ENCODE measurements around the gene ANKMY1. TPM values are rescaled to one million over a fixed set of nuclear protein-coding genes. Genes with fewer than 3 reads are reported as not detected.
A peak's percentile ranks its signal among the peaks of the same experiment; 100 is the strongest.

The ANKMY1 gene
- total and polyA plus RNA-seq, 2 of the 13 experiments (the other 11 are each of a cell fraction or from before 2014, with no cell fraction given), result 11.7 to 18.8 TPM

DNA sequence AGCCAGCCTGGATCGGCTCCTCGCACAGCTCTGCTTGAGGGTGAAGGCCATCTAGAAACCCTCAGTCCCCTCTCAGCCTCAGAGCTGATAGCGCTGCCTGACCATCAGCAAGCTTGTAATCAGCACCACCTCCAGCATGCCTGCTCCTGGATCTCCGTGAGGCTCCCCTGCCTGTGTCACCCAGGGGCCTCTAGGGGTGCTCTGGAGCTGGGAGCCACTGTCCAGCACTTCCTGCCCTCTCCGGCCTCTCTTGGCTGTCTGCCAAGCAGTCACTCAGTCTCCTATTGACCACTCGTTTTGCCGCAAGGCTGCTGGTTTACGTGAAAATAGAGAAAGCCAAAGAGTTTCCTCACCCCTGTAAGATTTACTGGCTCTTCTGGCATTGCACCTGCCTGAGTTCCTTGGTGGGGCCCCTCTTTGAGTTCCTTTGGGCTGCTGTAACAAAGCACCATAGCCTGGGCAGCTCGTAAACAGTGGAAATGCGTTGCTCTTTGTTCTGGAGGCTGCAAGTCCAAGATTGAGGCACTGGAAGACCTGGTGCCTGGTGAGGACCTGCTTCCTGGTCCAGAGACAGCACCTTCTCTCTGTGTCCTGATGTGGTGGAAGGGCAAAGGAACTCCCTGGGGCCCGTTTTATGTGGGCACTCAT is 46.6 kb upstream of the ANKMY1 start (continued):
- TF ChIP-seq, protein P1, sequence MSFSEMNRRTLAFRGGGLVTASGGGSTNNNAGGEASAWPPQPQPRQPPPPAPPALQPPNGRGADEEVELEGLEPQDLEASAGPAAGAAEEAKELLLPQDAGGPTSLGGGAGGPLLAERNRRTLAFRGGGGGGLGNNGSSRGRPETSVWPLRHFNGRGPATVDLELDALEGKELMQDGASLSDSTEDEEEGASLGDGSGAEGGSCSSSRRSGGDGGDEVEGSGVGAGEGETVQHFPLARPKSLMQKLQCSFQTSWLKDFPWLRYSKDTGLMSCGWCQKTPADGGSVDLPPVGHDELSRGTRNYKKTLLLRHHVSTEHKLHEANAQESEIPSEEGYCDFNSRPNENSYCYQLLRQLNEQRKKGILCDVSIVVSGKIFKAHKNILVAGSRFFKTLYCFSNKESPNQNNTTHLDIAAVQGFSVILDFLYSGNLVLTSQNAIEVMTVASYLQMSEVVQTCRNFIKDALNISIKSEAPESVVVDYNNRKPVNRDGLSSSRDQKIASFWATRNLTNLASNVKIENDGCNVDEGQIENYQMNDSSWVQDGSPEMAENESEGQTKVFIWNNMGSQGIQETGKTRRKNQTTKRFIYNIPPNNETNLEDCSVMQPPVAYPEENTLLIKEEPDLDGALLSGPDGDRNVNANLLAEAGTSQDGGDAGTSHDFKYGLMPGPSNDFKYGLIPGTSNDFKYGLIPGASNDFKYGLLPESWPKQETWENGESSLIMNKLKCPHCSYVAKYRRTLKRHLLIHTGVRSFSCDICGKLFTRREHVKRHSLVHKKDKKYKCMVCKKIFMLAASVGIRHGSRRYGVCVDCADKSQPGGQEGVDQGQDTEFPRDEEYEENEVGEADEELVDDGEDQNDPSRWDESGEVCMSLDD (CRISPR knock-in tag; IDR thresholded peaks at IDR 0.05; ENCODE audit: borderline replicate concordance), result no peak
- TF ChIP-seq ZNF703 (CRISPR knock-in tag; IDR thresholded peaks at IDR 0.05; ENCODE audit: borderline replicate concordance), result no peak
- TF ChIP-seq MAF1 (CRISPR knock-in tag; IDR thresholded peaks at IDR 0.05; ENCODE audit: borderline replicate concordance), result no peak
- TF ChIP-seq SMYD3 (CRISPR knock-in tag; IDR thresholded peaks at IDR 0.05), result peak; percentile 62; the same call in 1 of the 2 replicates
- peak; percentile 29 for TF ChIP-seq TBL1XR1 (IDR thresholded peaks at IDR 0.05; ENCODE audit: borderline replicate concordance, low read length, partially characterized antibody)
- TF ChIP-seq, protein P2, sequence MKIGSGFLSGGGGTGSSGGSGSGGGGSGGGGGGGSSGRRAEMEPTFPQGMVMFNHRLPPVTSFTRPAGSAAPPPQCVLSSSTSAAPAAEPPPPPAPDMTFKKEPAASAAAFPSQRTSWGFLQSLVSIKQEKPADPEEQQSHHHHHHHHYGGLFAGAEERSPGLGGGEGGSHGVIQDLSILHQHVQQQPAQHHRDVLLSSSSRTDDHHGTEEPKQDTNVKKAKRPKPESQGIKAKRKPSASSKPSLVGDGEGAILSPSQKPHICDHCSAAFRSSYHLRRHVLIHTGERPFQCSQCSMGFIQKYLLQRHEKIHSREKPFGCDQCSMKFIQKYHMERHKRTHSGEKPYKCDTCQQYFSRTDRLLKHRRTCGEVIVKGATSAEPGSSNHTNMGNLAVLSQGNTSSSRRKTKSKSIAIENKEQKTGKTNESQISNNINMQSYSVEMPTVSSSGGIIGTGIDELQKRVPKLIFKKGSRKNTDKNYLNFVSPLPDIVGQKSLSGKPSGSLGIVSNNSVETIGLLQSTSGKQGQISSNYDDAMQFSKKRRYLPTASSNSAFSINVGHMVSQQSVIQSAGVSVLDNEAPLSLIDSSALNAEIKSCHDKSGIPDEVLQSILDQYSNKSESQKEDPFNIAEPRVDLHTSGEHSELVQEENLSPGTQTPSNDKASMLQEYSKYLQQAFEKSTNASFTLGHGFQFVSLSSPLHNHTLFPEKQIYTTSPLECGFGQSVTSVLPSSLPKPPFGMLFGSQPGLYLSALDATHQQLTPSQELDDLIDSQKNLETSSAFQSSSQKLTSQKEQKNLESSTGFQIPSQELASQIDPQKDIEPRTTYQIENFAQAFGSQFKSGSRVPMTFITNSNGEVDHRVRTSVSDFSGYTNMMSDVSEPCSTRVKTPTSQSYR (CRISPR knock-in tag; IDR thresholded peaks at IDR 0.05; ENCODE audit: borderline replicate concordance), result peak; percentile 19; the same call in 1 of the 2 replicates
- TF ChIP-seq RCOR2 (CRISPR knock-in tag; IDR thresholded peaks at IDR 0.05), result peak; percentile 77; the same call in 1 of the 2 replicates
- no peak for TF ChIP-seq ZNF780A (CRISPR knock-in tag; IDR thresholded peaks at IDR 0.05)
- no peak for TF ChIP-seq ZNF749 (CRISPR knock-in tag; IDR thresholded peaks at IDR 0.05; ENCODE audit: borderline replicate concordance)
- no peak for TF ChIP-seq ATAD3A (CRISPR knock-in tag; IDR thresholded peaks at IDR 0.05)
- TF ChIP-seq NFYC (CRISPR knock-in tag; IDR thresholded peaks at IDR 0.05), result peak; percentile 43; the same call in 1 of the 2 replicates
- TF ChIP-seq ZBTB4 (CRISPR knock-in tag; IDR thresholded peaks at IDR 0.05; ENCODE audit: borderline replicate concordance), result no peak; the same call in 1 of the 2 replicates
- TF ChIP-seq GATAD2A (CRISPR knock-in tag; IDR thresholded peaks at IDR 0.05), result peak; percentile 85
- TF ChIP-seq ZNF317 (CRISPR knock-in tag; IDR thresholded peaks at IDR 0.05), result no peak
- no peak for TF ChIP-seq ZSCAN30 (CRISPR knock-in tag; IDR thresholded peaks at IDR 0.05)
- no peak; the same call in 1 of the 2 replicates for TF ChIP-seq CENPBD1 (CRISPR knock-in tag; IDR thresholded peaks at IDR 0.05; ENCODE audit: borderline replicate concordance, low read depth)
- TF ChIP-seq ZNF280B (CRISPR knock-in tag; IDR thresholded peaks at IDR 0.05; ENCODE audit: borderline replicate concordance), result peak; percentile 62; the same call in 1 of the 2 replicates
- peak; percentile 55; the same call in 1 of the 2 replicates for TF ChIP-seq WIZ (CRISPR knock-in tag; IDR thresholded peaks at IDR 0.05)

Data from HepG2 (cell line).